ENCODE results near the gene AFAP1. TPM values are rescaled to one million over a fixed set of nuclear protein-coding genes. Genes with fewer than 3 reads are reported as not detected.
A peak's percentile ranks its signal among the peaks of the same experiment; 100 is the strongest.

Gene AFAP1
- total RNA-seq, 1 donor from 2014 or later: 67.9 TPM

DNA sequence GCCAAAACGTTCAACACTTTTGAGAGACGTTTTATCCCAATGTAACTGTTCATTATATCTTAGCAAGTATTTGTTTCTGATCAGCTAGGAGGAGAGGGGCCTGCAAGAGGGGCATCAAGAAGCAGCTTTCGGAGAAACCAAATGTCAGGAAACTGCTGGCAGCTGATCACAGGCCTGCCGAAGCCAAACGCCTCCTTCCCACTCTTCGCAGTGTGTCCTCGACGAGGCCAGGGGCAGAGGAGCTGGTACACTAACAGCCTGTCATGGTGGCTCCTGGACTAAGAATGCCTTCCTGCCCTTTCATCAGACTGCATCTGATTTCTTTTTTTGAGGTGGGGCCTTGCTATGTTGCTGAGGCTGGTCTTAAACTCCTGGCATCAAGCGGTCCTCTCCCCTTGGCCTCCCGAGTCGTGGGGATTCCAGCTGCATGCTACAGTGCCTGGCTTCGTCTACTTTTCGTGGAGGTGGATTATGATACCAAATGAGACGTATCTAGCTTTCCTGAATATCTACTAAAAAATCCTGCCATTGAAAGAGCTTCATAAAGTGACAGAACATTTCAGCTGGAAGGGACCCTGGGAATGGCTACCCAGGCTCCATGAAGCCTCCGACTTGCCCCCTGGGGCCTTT is 134.8 kb downstream of the AFAP1 start:
- Histone ChIP-seq H3K4me2 (ENCODE audit: low read length) (peak overlapping the region; percentile 58), H3K4me1 (ENCODE audit: insufficient read depth, low read length) (peaks cover 38% of the 10 kb centered on the region), H3K9ac (ENCODE audit: low read length) (peak overlapping the region; percentile 71), H3K27ac (ENCODE audit: low read depth, low read length) (peak overlapping the region; percentile 82), H3K27me3 (ENCODE audit: insufficient read depth, low read length) (no peaks in the 10 kb centered on the region), H3K79me2 (ENCODE audit: insufficient read depth, low read length) (peaks cover 72% of the 10 kb centered on the region), H3K9me3 (ENCODE audit: insufficient read depth, low read depth, low read length) (peaks cover 12% of the 10 kb centered on the region), H2AFZ (ENCODE audit: low read depth, low read length) (no peak overlapping the region), H3K36me3 (ENCODE audit: insufficient read depth, low read length) (peaks cover 63% of the 10 kb centered on the region), H3K4me3 (ENCODE audit: insufficient read depth, low read depth, low read length) (no peak overlapping the region), H4K20me1 (ENCODE audit: insufficient read depth, low read length) (peaks cover 6% of the 10 kb centered on the region)
- Mint-ChIP-seq H3K36me3 (ENCODE audit: low read depth, unreplicated experiment) (peaks cover 23% of the 10 kb centered on the region), H3K27me3 (ENCODE audit: low read depth, unreplicated experiment) (no peaks in the 10 kb centered on the region), H3K9me3 (ENCODE audit: unreplicated experiment) (peaks cover 7% of the 10 kb centered on the region), H3K4me1 (ENCODE audit: low read depth, unreplicated experiment) (peaks cover 54% of the 10 kb centered on the region), H3K4me3 (ENCODE audit: unreplicated experiment) (no peak overlapping the region), H3K27ac (ENCODE audit: unreplicated experiment) (peak overlapping the region; percentile 78)
- no peak for TF ChIP-seq EZH2 (IDR thresholded peaks at IDR 0.05; ENCODE audit: insufficient read depth, low read length)
- no peak for TF ChIP-seq CTCF (IDR thresholded peaks at IDR 0.05; ENCODE audit: insufficient read depth, low read depth, low read length)
- no peak for FAIRE-seq
- no peak for DNase-seq (ENCODE audit: low read depth)

- Mint-ChIP-seq H3K36me3 (ENCODE audit: low read depth, unreplicated experiment) (peaks cover 28% of the 10 kb centered on the region), H3K4me3 (ENCODE audit: unreplicated experiment) (no peak overlapping the region), H3K4me1 (ENCODE audit: low read depth, unreplicated experiment) (peaks cover 54% of the 10 kb centered on the region), H3K27me3 (ENCODE audit: low read depth, unreplicated experiment) (no peaks in the 10 kb centered on the region), H3K27ac (ENCODE audit: unreplicated experiment) (peak overlapping the region; percentile 72), H3K9me3 (ENCODE audit: unreplicated experiment) (peaks cover 7% of the 10 kb centered on the region)
- FAIRE-seq (no peak), DNase-seq (ENCODE audit: low read depth) (peak; percentile 55)
- Histone ChIP-seq H3K4me1 (ENCODE audit: insufficient read depth, low read length) (peaks cover 38% of the 10 kb centered on the region), H3K4me3 (ENCODE audit: insufficient read depth, low read depth, low read length) (no peak overlapping the region), H3K9ac (ENCODE audit: low read length) (peak overlapping the region; percentile 71), H3K36me3 (ENCODE audit: insufficient read depth, low read length) (peaks cover 64% of the 10 kb centered on the region), H2AFZ (ENCODE audit: low read depth, low read length) (no peak overlapping the region), H3K4me2 (ENCODE audit: low read length) (no peak overlapping the region), H4K20me1 (ENCODE audit: insufficient read depth, low read length) (peaks cover 10% of the 10 kb centered on the region), H3K27me3 (ENCODE audit: insufficient read depth, low read length) (no peaks in the 10 kb centered on the region), H3K27ac (ENCODE audit: low read depth, low read length) (peak overlapping the region; percentile 82), H3K9me3 (ENCODE audit: insufficient read depth, low read depth, low read length) (peaks cover 12% of the 10 kb centered on the region), H3K79me2 (ENCODE audit: insufficient read depth, low read length) (peaks cover 71% of the 10 kb centered on the region)
- peak; percentile 92 for TF ChIP-seq CTCF (IDR thresholded peaks at IDR 0.05; ENCODE audit: insufficient read depth, low read depth, low read length)
- TF ChIP-seq EZH2 (IDR thresholded peaks at IDR 0.05; ENCODE audit: insufficient read depth, low read length): no peak
Measured at GRCh38 chr4:7803992-7804755, 135.5 kb downstream of the AFAP1 start.

Measured in astrocyte (in vitro differentiated cells and primary cell).